Epithelial cell of proximal tubule (primary cell): ENCODE data around the gene MRAP. TPM values are rescaled to one million over a fixed set of nuclear protein-coding genes. Genes with fewer than 3 reads are reported as not detected.

ENCODE experiments used
- DNase-seq: peaks from one replicate; pipeline ENCODE4 v3.0.0-alpha.2; 2011; ENCODE audit warnings: low read depth
- H3K4me3 ChIP-seq: 2 replicates; pipeline ENCODE4 v1.5.1; 2011; ENCODE audit warnings: low read depth, mild to moderate bottlenecking, low read length
- CTCF ChIP-seq: conservative IDR thresholded peaks from 2 replicates; pipeline ENCODE4 v1.5.1; 2012; ENCODE audit warnings: low read depth, mild to moderate bottlenecking, low read length
- total RNA-seq: library from RNA; depleted of rRNA; stranded (reverse); fragments of >200 nt; gene quantifications from 2 replicates; pipeline ENCODE4 v1.2.3, GENCODE V29; 2015

Gene MRAP
- total RNA-seq, 1 donor from 2014 or later: not detected

- TF ChIP-seq CTCF: no peak
- DNase-seq: no peak
- H3K4me3 ChIP-seq: no peak overlapping the region
These were observed 32.2 kb downstream of the MRAP start for GRCh38 chr21:32330784-32331311.

- TF ChIP-seq CTCF: no peak
- H3K4me3 ChIP-seq: no peak overlapping the region
- DNase-seq: no peak
These were observed 33.0 kb downstream of the MRAP start for GRCh38 chr21:32331444-32332305.

GRCh38 chr21:32332463-32332951, 33.9 kb downstream of the MRAP start:
- DNase-seq: no peak
- H3K4me3 ChIP-seq: no peak overlapping the region
- no peak for TF ChIP-seq CTCF

- TF ChIP-seq CTCF: no peak
- no peak overlapping the region for H3K4me3 ChIP-seq
- DNase-seq: no peak
These were observed 35.5 kb downstream of the MRAP start for GRCh38 chr21:32333953-32334673.

GRCh38 chr21:32334980-32335531, 36.4 kb downstream of the MRAP start:
- no peak overlapping the region for H3K4me3 ChIP-seq
- TF ChIP-seq CTCF: no peak
- DNase-seq: no peak

- TF ChIP-seq CTCF: no peak
- no peak for DNase-seq
- H3K4me3 ChIP-seq: no peak overlapping the region
These were observed 37.2 kb downstream of the MRAP start for GRCh38 chr21:32335601-32336575.
